Loucy (cell line): ENCODE measurements around the gene TTLL5.

Experiments
- CTCF ChIP-seq: fragments of 200-600 bp; sonication (generic); conservative IDR thresholded peaks from 2 replicates; pipeline ENCODE4 v1.5.1; 2014; ENCODE audit warnings: mild to moderate bottlenecking, antibody characterized with exemption, low read length
- EZH2phosphoT487 ChIP-seq: fragments of 200-600 bp; IDR thresholded peaks from 2 replicates; pipeline ENCODE4 v1.6.1; 2018; ENCODE audit warnings: antibody characterized with exemption, mild to moderate bottlenecking, moderate library complexity, borderline replicate concordance

- TF ChIP-seq CTCF (no peak), EZH2phosphoT487 (no peak)
Measured at GRCh38 chr14:76002383-76002782, 341.3 kb downstream of the TTLL5 start.
